H9 (cell line): Measurements from ENCODE around the gene MRPL43. TPM values are rescaled to one million over a fixed set of nuclear protein-coding genes. Genes with fewer than 3 reads are reported as not detected.
A peak's percentile ranks its signal among the peaks of the same experiment; 100 is the strongest.

Source experiments
- DNase-seq: peaks from one replicate; pipeline ENCODE4 v3.0.0-alpha.2; 2017
- H2AFZ ChIP-seq: one replicate; pipeline ENCODE4 v1.6.1; 2013; ENCODE audit warnings: mild to moderate bottlenecking, low read length, control low read depth, moderate library complexity
- H2AK5ac ChIP-seq: 2 replicates; pipeline ENCODE4 v1.6.1; 2013; ENCODE audit warnings: low read length, control low read depth, mixed read lengths; ENCODE audit not compliant: insufficient read length
- H2BK120ac ChIP-seq: one replicate; pipeline ENCODE4 v1.6.1; 2013; ENCODE audit warnings: low read depth, mild to moderate bottlenecking, low read length, control low read depth, inconsistent platforms; ENCODE audit not compliant: poor library complexity, severe bottlenecking
- H2BK12ac ChIP-seq: 2 replicates; pipeline ENCODE4 v1.6.1; 2013; ENCODE audit warnings: low read length, control low read depth, mixed read lengths, low read depth; ENCODE audit not compliant: insufficient read length
- H2BK15ac ChIP-seq: 2 replicates; pipeline ENCODE4 v1.6.1; 2013; ENCODE audit warnings: low read depth, low read length, control low read depth
- H2BK20ac ChIP-seq: one replicate; pipeline ENCODE4 v1.6.1; 2013; ENCODE audit warnings: low read depth, mild to moderate bottlenecking, low read length, control low read depth, inconsistent platforms; ENCODE audit not compliant: poor library complexity, severe bottlenecking
- H2BK5ac ChIP-seq: 2 replicates; pipeline ENCODE4 v1.6.1; 2013; ENCODE audit warnings: low read length, control low read depth, mixed read lengths; ENCODE audit not compliant: insufficient read length
- H3K14ac ChIP-seq: 2 replicates; pipeline ENCODE4 v1.6.1; 2013; ENCODE audit warnings: low read length, control low read depth; ENCODE audit not compliant: insufficient read depth
- H3K18ac ChIP-seq: 2 replicates; pipeline ENCODE4 v1.6.1; 2013; ENCODE audit warnings: low read depth, mild to moderate bottlenecking, mixed read lengths, low read length, control low read depth; ENCODE audit not compliant: insufficient read length
- H3K23ac ChIP-seq: 2 replicates; pipeline ENCODE4 v1.6.1; 2013; ENCODE audit warnings: low read length, control low read depth, mixed read lengths, low read depth; ENCODE audit not compliant: insufficient read length
- H3K23me2 ChIP-seq: 2 replicates; pipeline ENCODE4 v1.6.1; 2013; ENCODE audit warnings: low read depth, mild to moderate bottlenecking, mixed read lengths, low read length, control low read depth; ENCODE audit not compliant: insufficient read length, poor library complexity, severe bottlenecking
- H3K27ac ChIP-seq: 2 replicates; pipeline ENCODE4 v1.5.1; 2013; ENCODE audit warnings: low read length, control low read depth, mixed read lengths, low read depth; ENCODE audit not compliant: insufficient read length
- H3K27me3 ChIP-seq: 2 replicates; pipeline ENCODE4 v1.6.1; 2013; ENCODE audit warnings: low read length, control low read depth, inconsistent platforms; ENCODE audit not compliant: insufficient read depth
- H3K4ac ChIP-seq: 2 replicates; pipeline ENCODE4 v1.6.1; 2013; ENCODE audit warnings: low read depth, mild to moderate bottlenecking, control low read depth, inconsistent platforms, low read length, moderate library complexity
- H3K4me1 ChIP-seq: 2 replicates; pipeline ENCODE4 v1.6.1; 2013; ENCODE audit warnings: low read length, control low read depth, inconsistent platforms; ENCODE audit not compliant: insufficient read depth
- H3K4me2 ChIP-seq: 2 replicates; pipeline ENCODE4 v1.6.1; 2013; ENCODE audit warnings: low read length, control low read depth, mixed read lengths; ENCODE audit not compliant: insufficient read length, insufficient read depth
- H3K56ac ChIP-seq: 2 replicates; pipeline ENCODE4 v1.6.1; 2013; ENCODE audit warnings: low read depth, mild to moderate bottlenecking, mixed read lengths, low read length, control low read depth; ENCODE audit not compliant: insufficient read length
- H3K79me1 ChIP-seq: 2 replicates; pipeline ENCODE4 v1.6.1; 2013; ENCODE audit warnings: low read depth, mild to moderate bottlenecking, moderate library complexity, low read length, control low read depth, inconsistent platforms; ENCODE audit not compliant: insufficient read depth, poor library complexity, severe bottlenecking
- H3K79me2 ChIP-seq: 2 replicates; pipeline ENCODE4 v1.6.1; 2013; ENCODE audit warnings: low read length, control low read depth, inconsistent platforms; ENCODE audit not compliant: insufficient read depth
- H3K9ac ChIP-seq: 2 replicates; pipeline ENCODE4 v1.6.1; 2013; ENCODE audit warnings: low read length, control low read depth, mixed read lengths; ENCODE audit not compliant: insufficient read length; ENCODE audit errors: extremely low read depth
- H3K9me3 ChIP-seq: one replicate; pipeline ENCODE4 v1.6.1; 2013; ENCODE audit warnings: low read depth, low read length, inconsistent platforms; ENCODE audit not compliant: control insufficient read depth
- H3T11ph ChIP-seq: one replicate; pipeline ENCODE4 v1.6.1; 2013; ENCODE audit warnings: mild to moderate bottlenecking, low read length, control low read depth, inconsistent platforms
- H4K20me1 ChIP-seq: one replicate; pipeline ENCODE4 v1.6.1; 2013; ENCODE audit not compliant: control insufficient read depth, insufficient read length, insufficient read depth
- H4K5ac ChIP-seq: 2 replicates; pipeline ENCODE4 v1.6.1; 2013; ENCODE audit warnings: low read depth, mild to moderate bottlenecking, mixed read lengths, low read length, control low read depth; ENCODE audit not compliant: insufficient read length
- H4K8ac ChIP-seq: replicated peaks from 2 replicates; pipeline ENCODE4 v1.6.1; 2013; ENCODE audit warnings: low read length, control low read depth, mixed read lengths, low read depth; ENCODE audit not compliant: insufficient read length
- H4K91ac ChIP-seq: 2 replicates; pipeline ENCODE4 v1.6.1; 2013; ENCODE audit warnings: low read depth, mild to moderate bottlenecking, moderate library complexity, mixed read lengths, low read length, control low read depth; ENCODE audit not compliant: insufficient read length
- H3K27ac Mint-ChIP-seq, 3 experiments: 2 replicates in 2 of 3; 3 replicates in 1 of 3; pipeline ENCODE4 v1.8.0; 2020 to 2021; ENCODE audit warnings: mixed read lengths in 3 of 3, mild to moderate bottlenecking in 1 of 3, moderate library complexity in 1 of 3
- H3K27me3 Mint-ChIP-seq: 2 replicates; pipeline ENCODE4 v1.8.0; 2021; ENCODE audit warnings: low read depth, mild to moderate bottlenecking, moderate library complexity, mixed read lengths
- H3K36me3 Mint-ChIP-seq, 3 experiments: 2 replicates in 2 of 3; 3 replicates in 1 of 3; pipeline ENCODE4 v1.8.0; 2020 to 2021; ENCODE audit warnings: low read depth in 3 of 3, mixed read lengths in 3 of 3; ENCODE audit not compliant: insufficient read depth in 1 of 3
- H3K4me1 Mint-ChIP-seq, 2 experiments: 2 replicates each; pipeline ENCODE4 v1.8.0; 2020; ENCODE audit warnings: mixed read lengths in 2 of 2
- H3K4me3 Mint-ChIP-seq, 2 experiments: 2 replicates in 1 of 2; 3 replicates in 1 of 2; pipeline ENCODE4 v1.8.0; 2020 to 2021; ENCODE audit warnings: mild to moderate bottlenecking in 2 of 2, mixed read lengths in 2 of 2, moderate library complexity in 1 of 2
- H3K9me3 Mint-ChIP-seq, 2 experiments: 2 replicates in 1 of 2; 3 replicates in 1 of 2; pipeline ENCODE4 v1.8.0; 2020; ENCODE audit warnings: mild to moderate bottlenecking in 2 of 2, mixed read lengths in 2 of 2, moderate library complexity in 1 of 2
- CTCF ChIP-seq: fragments of 200-600 bp; sonication (generic); conservative IDR thresholded peaks from 3 replicates; pipeline ENCODE4 v1.8.0; 2021; ENCODE audit warnings: antibody characterized with exemption, mild to moderate bottlenecking
- WGBS: extraction: QIAGEN DNeasy Blood & Tissue Kit; methylation state at CpG from one replicate; pipeline ENCODE4 v1.1.7; 2013; ENCODE audit warnings: missing lambda C conversion rate, low lambda C conversion rate, mixed read lengths; ENCODE audit not compliant: insufficient read length; ENCODE audit errors: extremely low coverage; 5-methylcytosine and 5-hydroxymethylcytosine counted together
- total RNA-seq: library from RNA; stranded (reverse); gene quantifications from 2 replicates; pipeline ENCODE4 v1.2.1, GENCODE V29; 2021

Gene MRPL43
- total RNA-seq, 1 experiment from 2014 or later, result 70.3 TPM

- peak within 1 kb of the TSS; percentile 95 for H3K4me2 ChIP-seq
- no peak within 1 kb of the TSS for H3K27ac Mint-ChIP-seq
- no CpG with 5 or more reads among the region's 70 CpGs for WGBS
Observed at GRCh38 chr10:100969187-100970075, 17.9 kb downstream of the MRPL43 start, which contains the start of gene SEMA4G. SEMA4G (plus strand) TSS chr10:100969504; CDS start chr10:100972913, 3,409 bp downstream.

More at GRCh38 chr10:100969187-100970075, 17.9 kb downstream of the MRPL43 start, which contains the start of gene SEMA4G:
- H3K9me3 ChIP-seq, result no peaks in the 10 kb centered on the region
- H3K79me1 ChIP-seq, result no peaks in the 10 kb centered on the region
- no peak within 1 kb of the TSS for H3K56ac ChIP-seq
- H3K23me2 ChIP-seq, result peaks cover 12% of the 10 kb centered on the region
- no peak within 1 kb of the TSS for H4K5ac ChIP-seq
- no peak within 1 kb of the TSS for H3T11ph ChIP-seq
- H3K4me1 Mint-ChIP-seq, result peaks cover 32 to 34% of the 10 kb centered on the region in 2 experiments
- H2BK120ac ChIP-seq, result no peak within 1 kb of the TSS
- no peak within 1 kb of the TSS for H2AFZ ChIP-seq
- H2BK15ac ChIP-seq, result no peak within 1 kb of the TSS
- H3K4me1 ChIP-seq, result no peaks in the 10 kb centered on the region
- H4K8ac ChIP-seq, result no peak within 1 kb of the TSS
- H3K27me3 Mint-ChIP-seq, result peaks cover 7% of the 10 kb centered on the region
- H2BK12ac ChIP-seq, result no peak within 1 kb of the TSS
- peak; percentile 84 for DNase-seq
- H3K9me3 Mint-ChIP-seq, result no peaks in the 10 kb centered on the region; a peak in 1 of 5 replicates
- H2AK5ac ChIP-seq, result no peak within 1 kb of the TSS
- no peaks in the 10 kb centered on the region for H3K79me2 ChIP-seq
- no peaks in the 10 kb centered on the region for H3K27me3 ChIP-seq
- no peak within 1 kb of the TSS for H4K91ac ChIP-seq
- H3K18ac ChIP-seq, result no peak within 1 kb of the TSS
- H3K4ac ChIP-seq, result no peak within 1 kb of the TSS
- no peak within 1 kb of the TSS for H2BK20ac ChIP-seq
- H3K27ac ChIP-seq, result no peak within 1 kb of the TSS
- peak within 1 kb of the TSS; percentile 26; the same call in 1 of the 2 replicates for H3K14ac ChIP-seq
- no peak within 1 kb of the TSS for H3K23ac ChIP-seq
- peaks cover 0 to 2% (median 0%) of the 10 kb centered on the region in 3 experiments; a peak in 2 of 7 replicates for H3K36me3 Mint-ChIP-seq
- no peak within 1 kb of the TSS for H2BK5ac ChIP-seq
- H4K20me1 ChIP-seq, result no peaks in the 10 kb centered on the region
- peak; percentile 84 for TF ChIP-seq CTCF
- peak within 1 kb of the TSS; percentile 66 to 84 for H3K4me3 Mint-ChIP-seq
- no peak within 1 kb of the TSS for H3K9ac ChIP-seq
